ENCODE measurements around the gene SETD1A. TPM values are rescaled to one million over a fixed set of nuclear protein-coding genes. Genes with fewer than 3 reads are reported as not detected.

SETD1A gene
- total RNA-seq, 1 donor from 2014 or later: 7.2 TPM

DNA sequence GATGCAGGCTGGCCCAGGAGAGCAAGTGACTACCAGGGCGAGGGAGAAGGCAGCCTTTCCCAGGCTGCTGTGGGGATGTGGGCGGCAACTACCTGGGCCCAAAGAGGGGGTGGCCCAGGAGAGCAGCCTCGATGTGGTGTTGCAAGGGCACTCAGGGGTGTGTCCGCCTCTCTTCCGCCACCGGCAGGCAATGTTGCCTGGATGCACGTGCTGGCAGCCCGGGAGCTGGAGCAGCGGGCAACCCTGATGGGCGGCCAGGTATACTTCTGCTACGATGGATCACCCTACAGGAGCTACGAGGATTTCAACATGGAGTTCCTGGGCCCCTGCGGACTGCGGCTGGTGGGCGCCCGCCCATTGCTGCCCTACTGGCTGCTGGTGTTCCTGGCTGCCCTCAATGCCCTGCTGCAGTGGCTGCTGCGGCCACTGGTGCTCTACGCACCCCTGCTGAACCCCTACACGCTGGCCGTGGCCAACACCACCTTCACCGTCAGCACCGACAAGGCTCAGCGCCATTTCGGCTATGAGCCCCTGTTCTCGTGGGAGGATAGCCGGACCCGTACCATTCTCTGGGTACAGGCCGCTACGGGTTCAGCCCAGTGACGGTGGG is 30.1 kb downstream of the SETD1A start:
- H3K27me3 ChIP-seq (ENCODE audit: control insufficient read depth, insufficient read depth, low read length): no peaks in the 10 kb centered on the region
- H3K4me3 ChIP-seq (ENCODE audit: low read depth, low read length): no peak overlapping the region
- no peak for DNase-seq (ENCODE audit: low read depth)
- H3K36me3 ChIP-seq (ENCODE audit: control insufficient read depth, insufficient read depth, low read length): peaks cover 3% of the 10 kb centered on the region
- TF ChIP-seq, protein P1, sequence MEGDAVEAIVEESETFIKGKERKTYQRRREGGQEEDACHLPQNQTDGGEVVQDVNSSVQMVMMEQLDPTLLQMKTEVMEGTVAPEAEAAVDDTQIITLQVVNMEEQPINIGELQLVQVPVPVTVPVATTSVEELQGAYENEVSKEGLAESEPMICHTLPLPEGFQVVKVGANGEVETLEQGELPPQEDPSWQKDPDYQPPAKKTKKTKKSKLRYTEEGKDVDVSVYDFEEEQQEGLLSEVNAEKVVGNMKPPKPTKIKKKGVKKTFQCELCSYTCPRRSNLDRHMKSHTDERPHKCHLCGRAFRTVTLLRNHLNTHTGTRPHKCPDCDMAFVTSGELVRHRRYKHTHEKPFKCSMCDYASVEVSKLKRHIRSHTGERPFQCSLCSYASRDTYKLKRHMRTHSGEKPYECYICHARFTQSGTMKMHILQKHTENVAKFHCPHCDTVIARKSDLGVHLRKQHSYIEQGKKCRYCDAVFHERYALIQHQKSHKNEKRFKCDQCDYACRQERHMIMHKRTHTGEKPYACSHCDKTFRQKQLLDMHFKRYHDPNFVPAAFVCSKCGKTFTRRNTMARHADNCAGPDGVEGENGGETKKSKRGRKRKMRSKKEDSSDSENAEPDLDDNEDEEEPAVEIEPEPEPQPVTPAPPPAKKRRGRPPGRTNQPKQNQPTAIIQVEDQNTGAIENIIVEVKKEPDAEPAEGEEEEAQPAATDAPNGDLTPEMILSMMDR (IDR thresholded peaks at IDR 0.05; ENCODE audit: insufficient read depth, low read length, poor library complexity, severe bottlenecking): no peak

- no peaks in the 10 kb centered on the region for H3K27me3 ChIP-seq (ENCODE audit: control insufficient read depth, insufficient read depth, low read length)
- no peak for DNase-seq (ENCODE audit: low read depth)
- TF ChIP-seq, protein P1 (IDR thresholded peaks at IDR 0.05; ENCODE audit: insufficient read depth, low read length, poor library complexity, severe bottlenecking): no peak
- H3K4me3 ChIP-seq (ENCODE audit: low read depth, low read length): no peak overlapping the region
- H3K36me3 ChIP-seq (ENCODE audit: control insufficient read depth, insufficient read depth, low read length): peaks cover 2% of the 10 kb centered on the region
Measured at GRCh38 chr16:30989469-30990047, 32.0 kb downstream of the SETD1A start.

GRCh38 chr16:30990105-30990504 is 32.6 kb downstream of the SETD1A start:
- no peak for DNase-seq (ENCODE audit: low read depth)
- H3K4me3 ChIP-seq (ENCODE audit: low read depth, low read length): no peak overlapping the region
- no peaks in the 10 kb centered on the region for H3K27me3 ChIP-seq (ENCODE audit: control insufficient read depth, insufficient read depth, low read length)
- TF ChIP-seq, protein P1 (IDR thresholded peaks at IDR 0.05; ENCODE audit: insufficient read depth, low read length, poor library complexity, severe bottlenecking): no peak
- H3K36me3 ChIP-seq (ENCODE audit: control insufficient read depth, insufficient read depth, low read length): no peaks in the 10 kb centered on the region

DNA sequence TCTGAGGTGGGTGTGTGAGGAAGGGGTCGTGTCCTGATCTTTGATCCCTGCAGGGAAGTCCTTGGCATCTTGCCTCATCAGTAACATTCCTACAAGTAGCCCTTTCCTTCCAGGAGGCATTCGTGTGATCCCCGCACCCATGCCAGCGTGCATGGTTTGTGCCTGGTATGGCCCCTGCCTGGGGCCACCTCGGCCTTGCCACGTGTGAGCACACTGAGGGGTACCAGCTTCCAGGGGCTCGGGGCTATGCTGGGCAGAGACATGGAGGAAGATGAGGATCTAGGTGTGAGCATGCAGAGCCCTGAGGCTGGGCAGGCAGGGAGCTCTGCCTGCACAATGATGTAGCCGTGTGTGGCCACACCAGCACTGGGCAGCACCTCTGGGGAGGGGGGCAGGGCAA is 33.5 kb downstream of the SETD1A start:
- H3K4me3 ChIP-seq (ENCODE audit: low read depth, low read length): no peak overlapping the region
- no peaks in the 10 kb centered on the region for H3K36me3 ChIP-seq (ENCODE audit: control insufficient read depth, insufficient read depth, low read length)
- DNase-seq (ENCODE audit: low read depth): no peak
- no peaks in the 10 kb centered on the region for H3K27me3 ChIP-seq (ENCODE audit: control insufficient read depth, insufficient read depth, low read length)
- TF ChIP-seq, protein P1 (IDR thresholded peaks at IDR 0.05; ENCODE audit: insufficient read depth, low read length, poor library complexity, severe bottlenecking): no peak

- Histone ChIP-seq H3K36me3 (ENCODE audit: control insufficient read depth, insufficient read depth, low read length) (no peaks in the 10 kb centered on the region), H3K27me3 (ENCODE audit: control insufficient read depth, insufficient read depth, low read length) (no peaks in the 10 kb centered on the region), H3K4me3 (ENCODE audit: low read depth, low read length) (no peak overlapping the region)
- TF ChIP-seq, protein P1 (IDR thresholded peaks at IDR 0.05; ENCODE audit: insufficient read depth, low read length, poor library complexity, severe bottlenecking): no peak
- DNase-seq (ENCODE audit: low read depth): no peak
Measured at GRCh38 chr16:30992276-30992780, 34.8 kb downstream of the SETD1A start.
